Kidney (tissue), 14 donors: Measurements from ENCODE around the gene CIAO1. TPM values are rescaled to one million over a fixed set of nuclear protein-coding genes. Genes with fewer than 3 reads are reported as not detected.
A peak's percentile ranks its signal among the peaks of the same experiment; 100 is the strongest.

Experiments
- DNase-seq, 5 donors: peaks; one replicate each; pipeline ENCODE4 v3.0.0-alpha.2; 2013 to 2020
- FAIRE-seq: peaks from 2 replicates; lab custom pipeline; 2012; peaks lifted over from hg19 to GRCh38; lab: Jason Lieb, UNC
- H3K27ac ChIP-seq, 2 donors: one replicate each; pipeline ENCODE4 v1.7.0; 2013; ENCODE audit warnings: low read depth in 2 of 2, low read length in 2 of 2, inconsistent platforms in 1 of 2
- H3K27me3 ChIP-seq: one replicate; pipeline ENCODE4 v1.7.1; 2013; ENCODE audit warnings: low read length, inconsistent platforms; ENCODE audit not compliant: control insufficient read depth, insufficient read depth
- H3K36me3 ChIP-seq, 3 donors: one replicate each; pipeline versions ENCODE4 v1.7.0 to v1.7.1; 2013; ENCODE audit warnings: low read length in 3 of 3, control low read depth in 1 of 3, inconsistent platforms in 1 of 3; ENCODE audit not compliant: insufficient read depth in 3 of 3, control insufficient read depth in 2 of 3
- H3K4me1 ChIP-seq, 3 donors: one replicate each; pipeline versions ENCODE4 v1.7.0 to v1.7.1; 2013; ENCODE audit warnings: low read length in 3 of 3, inconsistent platforms in 1 of 3, low read depth in 1 of 3; ENCODE audit not compliant: control insufficient read depth in 2 of 3, insufficient read depth in 2 of 3
- H3K4me3 ChIP-seq, 3 donors: one replicate each; pipeline versions ENCODE4 v1.7.0 to v1.8.1; 2013; ENCODE audit warnings: low read length in 3 of 3, control low read depth in 1 of 3, inconsistent platforms in 1 of 3
- H3K9ac ChIP-seq, 3 donors: one replicate each; pipeline versions ENCODE4 v1.7.0 to v1.7.1; 2013; ENCODE audit warnings: low read length in 3 of 3, control low read depth in 1 of 3, inconsistent platforms in 1 of 3
- H3K9me3 ChIP-seq, 3 donors: one replicate each; pipeline versions ENCODE4 v1.7.0 to v1.7.1; 2013; ENCODE audit warnings: low read length in 3 of 3, control low read depth in 1 of 3, inconsistent platforms in 1 of 3; ENCODE audit not compliant: control insufficient read depth in 2 of 3, insufficient read depth in 1 of 3
- intact Hi-C: fragments of 100-400 bp; cut with DNase I; formaldehyde crosslinking; loops from one replicate; pipeline ENCODE4 v1.11.1; 2022
- polyA plus RNA-seq: library from polyadenylated mRNA; stranded (reverse); fragments of 350-450 nt; fragmentation: Illumina TruSeq; extraction: RNeasy Lipid Tissue Mini Kit (QIAGEN cat#74804); gene quantifications from one replicate; pipeline ENCODE4 v1.2.3, GENCODE V29; 2014; ENCODE audit warnings: low read depth, low replicate concordance; ENCODE audit not compliant: insufficient read depth
- total RNA-seq: library from RNA; stranded (reverse); fragmentation: NEBNext Ultra II Directional; extraction: Animal tissue kit (Norgen Biotek cat#: 25700); gene quantifications from one replicate; pipeline ENCODE4 v1.2.1, GENCODE V29; 2021
- TF ChIP-seq, protein P1 (sequence below): IDR thresholded peaks from 3 replicates; pipeline ENCODE4 v1.5.1; 2012; ENCODE audit warnings: mild to moderate bottlenecking, moderate library complexity, borderline replicate concordance; ENCODE audit not compliant: insufficient read depth; ENCODE audit errors: extremely low read depth
- donor health status: control.
- donor health status: control.
- donor health status: control.
- donor health status: control.
- donor health status: control.
- donor health status: DM: yes; HTN: yes; CAD: no.
- donor health status: Normal renal cell carcinoma (clear cell type).

CIAO1 gene
- total and polyA plus RNA-seq, 2 donors from 2014 or later = 48.2 to 63.0 TPM

DNA sequence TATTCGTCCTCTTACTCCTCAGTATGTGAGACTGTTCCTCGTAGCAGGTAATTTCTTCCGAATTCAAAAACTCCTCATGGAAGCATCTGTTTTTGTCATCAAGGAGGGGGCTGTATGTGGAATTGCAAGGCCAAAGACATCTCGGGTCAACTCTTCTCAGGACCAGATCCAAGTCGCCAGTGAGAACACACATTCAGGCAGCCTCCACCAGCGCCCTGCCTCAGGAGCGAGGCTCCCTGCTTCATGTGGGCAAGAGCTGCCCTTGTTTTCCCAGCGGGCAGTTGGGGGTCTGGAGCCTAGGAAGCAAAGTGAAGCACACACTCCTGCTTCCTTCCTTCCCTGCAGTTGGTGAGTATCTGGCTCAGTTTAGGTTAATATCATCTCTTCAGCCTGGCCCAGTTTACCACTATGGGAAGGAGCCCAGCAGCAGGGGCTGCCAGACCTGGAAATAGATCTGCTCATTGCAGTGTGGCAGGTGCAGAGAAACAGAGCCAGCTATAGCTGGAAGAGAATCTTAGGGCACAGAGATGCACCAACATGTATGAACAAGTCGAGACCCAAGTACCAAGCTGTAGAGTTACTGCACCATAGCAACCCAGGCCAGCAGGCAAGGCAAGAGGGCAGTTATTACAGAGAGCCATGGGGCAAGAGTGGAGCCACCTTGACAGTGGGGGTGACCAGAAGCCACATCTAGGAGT lies 25.5 kb upstream of the CIAO1 start:
- TF ChIP-seq, protein P1, sequence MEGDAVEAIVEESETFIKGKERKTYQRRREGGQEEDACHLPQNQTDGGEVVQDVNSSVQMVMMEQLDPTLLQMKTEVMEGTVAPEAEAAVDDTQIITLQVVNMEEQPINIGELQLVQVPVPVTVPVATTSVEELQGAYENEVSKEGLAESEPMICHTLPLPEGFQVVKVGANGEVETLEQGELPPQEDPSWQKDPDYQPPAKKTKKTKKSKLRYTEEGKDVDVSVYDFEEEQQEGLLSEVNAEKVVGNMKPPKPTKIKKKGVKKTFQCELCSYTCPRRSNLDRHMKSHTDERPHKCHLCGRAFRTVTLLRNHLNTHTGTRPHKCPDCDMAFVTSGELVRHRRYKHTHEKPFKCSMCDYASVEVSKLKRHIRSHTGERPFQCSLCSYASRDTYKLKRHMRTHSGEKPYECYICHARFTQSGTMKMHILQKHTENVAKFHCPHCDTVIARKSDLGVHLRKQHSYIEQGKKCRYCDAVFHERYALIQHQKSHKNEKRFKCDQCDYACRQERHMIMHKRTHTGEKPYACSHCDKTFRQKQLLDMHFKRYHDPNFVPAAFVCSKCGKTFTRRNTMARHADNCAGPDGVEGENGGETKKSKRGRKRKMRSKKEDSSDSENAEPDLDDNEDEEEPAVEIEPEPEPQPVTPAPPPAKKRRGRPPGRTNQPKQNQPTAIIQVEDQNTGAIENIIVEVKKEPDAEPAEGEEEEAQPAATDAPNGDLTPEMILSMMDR = no peak
- Histone ChIP-seq H3K27ac (no peak overlapping the region), H3K4me1 (no peaks in the 10 kb centered on the region), H3K27me3 (no peaks in the 10 kb centered on the region), H3K4me3 (no peak overlapping the region), H3K9ac (no peak overlapping the region), H3K36me3 (no peaks in the 10 kb centered on the region), H3K9me3 (no peaks in the 10 kb centered on the region)
- no peak for FAIRE-seq
- DNase-seq = peak in 1 of 5 donors; percentile 31
- intact Hi-C loops = no loop called here

DNA sequence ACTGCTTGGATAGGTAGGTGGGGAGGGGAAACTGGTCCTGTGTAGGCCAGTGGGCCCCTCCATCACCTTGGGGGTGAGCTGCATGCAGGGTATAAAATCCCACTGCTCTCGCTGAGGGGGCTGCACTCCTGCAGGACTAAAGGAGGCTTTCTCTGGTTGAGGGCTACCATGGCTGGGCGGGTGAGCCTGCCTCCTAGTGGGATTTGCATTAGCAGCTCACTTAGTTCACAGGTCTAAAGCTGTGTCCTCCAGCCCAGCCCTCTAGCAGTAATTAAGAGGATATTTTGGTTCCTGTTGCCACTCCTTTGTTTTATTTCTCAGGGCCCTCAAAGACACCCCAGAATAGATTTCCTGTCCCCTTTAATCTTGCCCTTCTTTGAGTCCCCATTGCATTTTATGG lies 24.8 kb upstream of the CIAO1 start:
- Histone ChIP-seq H3K4me3 (no peak overlapping the region), H3K27ac (no peak overlapping the region), H3K4me1 (no peaks in the 10 kb centered on the region), H3K9ac (no peak overlapping the region), H3K9me3 (no peaks in the 10 kb centered on the region), H3K27me3 (no peaks in the 10 kb centered on the region), H3K36me3 (no peaks in the 10 kb centered on the region)
- DNase-seq (peak in 1 of 5 donors; percentile 34), FAIRE-seq (no peak)
- TF ChIP-seq, protein P1 = no peak
- intact Hi-C loops = no loop called here

DNA sequence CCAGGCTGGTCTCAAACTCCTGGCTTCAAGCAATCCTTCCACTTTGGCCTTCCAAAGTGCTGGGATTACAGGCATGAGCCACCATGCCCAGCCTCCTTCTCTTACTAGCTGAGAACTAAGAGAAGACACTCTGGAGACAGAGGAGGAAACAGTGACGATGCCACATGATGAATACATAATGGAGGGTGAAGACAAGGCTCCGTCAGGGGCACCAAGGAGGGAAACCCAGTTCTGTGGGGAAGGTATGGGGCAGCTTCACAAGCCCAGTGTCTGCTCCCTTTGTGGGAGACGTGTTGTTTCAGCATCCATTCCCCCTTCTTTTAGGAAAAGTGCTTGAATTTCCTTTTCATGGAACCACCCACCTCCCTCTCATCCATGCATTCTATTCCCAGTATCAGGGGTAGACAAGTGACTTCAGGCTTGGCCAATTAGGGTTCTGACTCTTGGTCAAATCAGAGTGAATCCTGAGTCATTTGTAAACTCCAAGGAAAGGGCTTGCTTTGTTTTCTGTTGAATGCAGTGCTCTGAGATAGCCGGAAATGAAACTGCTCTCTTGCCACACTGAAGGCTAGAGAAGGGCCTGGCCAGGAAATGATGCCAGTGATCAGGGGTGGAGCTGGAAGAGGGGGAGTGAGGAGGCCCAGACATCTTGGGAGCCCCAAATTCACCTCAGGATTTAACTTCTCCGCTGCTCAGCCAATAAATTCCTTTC lies 24.0 kb upstream of the CIAO1 start:
- Histone ChIP-seq H3K4me3 (no peak overlapping the region), H3K9me3 (no peaks in the 10 kb centered on the region), H3K36me3 (no peaks in the 10 kb centered on the region), H3K27me3 (no peaks in the 10 kb centered on the region), H3K27ac (peak overlapping the region; percentile 33 to 80), H3K9ac (no peak overlapping the region), H3K4me1 (no peaks in the 10 kb centered on the region)
- FAIRE-seq (no peak), DNase-seq (peak in 1 of 5 donors; percentile 53)
- TF ChIP-seq, protein P1 = no peak
- intact Hi-C loops = no loop called here
